ENCODE measurements around the gene MORN1. TPM values are rescaled to one million over a fixed set of nuclear protein-coding genes. Genes with fewer than 3 reads are reported as not detected.
A peak's percentile ranks its signal among the peaks of the same experiment; 100 is the strongest.

The MORN1 gene
- total and polyA plus RNA-seq, 12 donors = 1.2 to 7.6 (median 5.2) TPM

GRCh38 chr1:2311184-2312032, 79.9 kb downstream of the MORN1 start:
- DNase-seq (peak in 1 of 2 donors; percentile 60), ATAC-seq (peak in 7 of 8 donors; percentile 14 to 41 (median 32))
- TF ChIP-seq CTCF (IDR thresholded peaks at IDR 0.05) = peak in 8 of 9 donors; percentile 16 to 53 (median 38)
- no peak overlapping the region for H3K4me3 ChIP-seq
- peaks cover 34 to 65% (median 50%) of the 10 kb centered on the region in 9 donors for H3K4me1 ChIP-seq
- peaks cover 1 to 36% (median 27%) of the 10 kb centered on the region in 9 donors for H3K36me3 ChIP-seq
- intact Hi-C loops (cut with DNase I) = loop anchor here in 9 of 10 donors (2.0 to 10.0 kb wide), 6 partner anchors 73 to 117 kb away; partner anchors contain the start of gene FAAP20 (in 4 of the 9)
- H3K27me3 ChIP-seq = peaks cover 0 to 20% (median 0%) of the 10 kb centered on the region in 7 donors
- 45 to 50% methylated on average over 21 of the region's 21 CpGs for WGBS, 2 donors
- H3K27ac ChIP-seq = peak overlapping the region in 9 of 10 donors; percentile 53 to 96 (median 91)
- H3K9me3 ChIP-seq = no peaks in the 10 kb centered on the region

GRCh38 chr1:2310332-2311183, 80.8 kb downstream of the MORN1 start:
- Histone ChIP-seq H3K4me1 (peaks cover 33 to 56% (median 48%) of the 10 kb centered on the region in 9 donors), H3K27ac (peak overlapping the region in 7 of 10 donors; percentile 84 to 96 (median 91)), H3K36me3 (peaks cover 4 to 44% (median 35%) of the 10 kb centered on the region in 9 donors), H3K4me3 (no peak overlapping the region), H3K27me3 (peaks cover 0 to 16% (median 0%) of the 10 kb centered on the region in 7 donors), H3K9me3 (no peaks in the 10 kb centered on the region)
- TF ChIP-seq CTCF (IDR thresholded peaks at IDR 0.05) = no peak
- WGBS, 2 donors = 70 to 72% methylated on average over 28 of the region's 28 CpGs
- DNase-seq = no peak
- no peak for ATAC-seq
- intact Hi-C loops (cut with DNase I) = loop anchor here in 9 of 10 donors (5.0 to 10.0 kb wide), 5 partner anchors 74 to 116 kb away; partner anchors contain the start of gene FAAP20 (in 4 of the 9)

DNA sequence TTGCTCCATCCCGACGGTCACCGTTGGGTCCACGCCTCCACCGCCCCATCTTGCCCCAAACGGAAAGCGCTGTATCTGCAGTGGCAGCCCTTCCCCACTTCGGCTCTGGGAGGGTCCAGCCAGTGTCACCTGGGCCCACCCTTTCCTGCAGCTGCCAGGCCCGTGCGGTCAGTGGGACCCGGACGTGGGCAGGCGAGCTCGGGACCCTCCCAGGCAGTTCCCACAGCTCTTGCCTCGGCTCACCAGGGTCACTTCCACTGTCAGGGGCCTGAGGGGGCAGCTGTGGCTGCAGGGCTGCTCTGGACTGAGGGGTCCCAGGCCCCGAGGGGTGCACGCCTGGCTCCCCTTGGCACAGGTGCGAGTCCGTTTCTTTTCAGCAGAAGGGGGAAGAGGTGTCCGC, 82.5 kb downstream of the MORN1 start:
- no peak for TF ChIP-seq CTCF (IDR thresholded peaks at IDR 0.05)
- Histone ChIP-seq H3K36me3 (peaks cover 4 to 62% (median 49%) of the 10 kb centered on the region in 9 donors), H3K9me3 (no peaks in the 10 kb centered on the region), H3K4me3 (no peak overlapping the region), H3K4me1 (peaks cover 24 to 51% (median 42%) of the 10 kb centered on the region in 9 donors), H3K27me3 (no peaks in the 10 kb centered on the region), H3K27ac (no peak overlapping the region)
- intact Hi-C loops (cut with DNase I) = loop anchor here in 1 of 10 donors (10.0 kb wide), 1 partner anchor 74 kb away; no protein-coding TSS in a partner anchor
- ATAC-seq (no peak), DNase-seq (no peak)
- WGBS, 2 donors = 90 to 93% methylated on average over 20 of the region's 20 CpGs

GRCh38 chr1:2307972-2308371, 83.4 kb downstream of the MORN1 start:
- H3K36me3 ChIP-seq = peaks cover 4 to 70% (median 55%) of the 10 kb centered on the region in 9 donors
- ATAC-seq (no peak), DNase-seq (no peak)
- no peaks in the 10 kb centered on the region for H3K9me3 ChIP-seq
- no peak for TF ChIP-seq CTCF (IDR thresholded peaks at IDR 0.05)
- 95% methylated on average over 15 of the region's 15 CpGs for WGBS, 2 donors
- H3K4me1 ChIP-seq = peaks cover 17 to 47% (median 33%) of the 10 kb centered on the region in 9 donors
- H3K4me3 ChIP-seq = no peak overlapping the region
- no peak overlapping the region for H3K27ac ChIP-seq
- intact Hi-C loops (cut with DNase I) = loop anchor here in 1 of 10 donors (10.0 kb wide), 1 partner anchor 73 kb away; no protein-coding TSS in a partner anchor
- H3K27me3 ChIP-seq = no peaks in the 10 kb centered on the region
